Neural progenitor cell (in vitro differentiated cells): ENCODE measurements around the gene ZNF518A. TPM values are rescaled to one million over a fixed set of nuclear protein-coding genes. Genes with fewer than 3 reads are reported as not detected.

Experiments used
- DNase-seq: peaks from one replicate; pipeline ENCODE4 v3.0.0-alpha.2; 2016; ENCODE audit warnings: low spot score
- H2AFZ ChIP-seq: fragments of 200-600 bp; sonication (generic); replicated peaks from 2 replicates; pipeline ENCODE4 v1.6.1; 2016; ENCODE audit warnings: antibody characterized with exemption
- H3F3A ChIP-seq: fragments of 200-600 bp; sonication (generic); 2 replicates; pipeline ENCODE4 v1.6.1; 2016; ENCODE audit warnings: antibody characterized with exemption, low read depth
- H3K27ac ChIP-seq: fragments of 200-600 bp; sonication (generic); 2 replicates; pipeline ENCODE4 v1.5.1; 2016; ENCODE audit warnings: mild to moderate bottlenecking
- H3K27me3 ChIP-seq: fragments of 200-600 bp; sonication (generic); 2 replicates; pipeline ENCODE4 v1.6.1; 2016; ENCODE audit warnings: mild to moderate bottlenecking, moderate library complexity
- H3K36me3 ChIP-seq: fragments of 200-600 bp; sonication (generic); 2 replicates; pipeline ENCODE4 v1.5.1; 2016
- H3K4me1 ChIP-seq: fragments of 200-600 bp; sonication (generic); 2 replicates; pipeline ENCODE4 v1.6.1; 2016; ENCODE audit warnings: mixed run types
- H3K4me2 ChIP-seq: fragments of 200-600 bp; sonication (generic); 2 replicates; pipeline ENCODE4 v1.6.1; 2016
- H3K4me3 ChIP-seq: fragments of 200-600 bp; sonication (generic); 2 replicates; pipeline ENCODE4 v1.5.1; 2016
- H3K79me2 ChIP-seq: fragments of 200-600 bp; sonication (generic); 2 replicates; pipeline ENCODE4 v1.6.1; 2016; ENCODE audit warnings: low read depth
- H3K9ac ChIP-seq: fragments of 200-600 bp; sonication (generic); 2 replicates; pipeline ENCODE4 v1.6.1; 2016
- H3K9me3 ChIP-seq: fragments of 200-600 bp; sonication (generic); 2 replicates; pipeline ENCODE4 v1.5.1; 2016; ENCODE audit warnings: low read depth
- H4K20me1 ChIP-seq: fragments of 200-600 bp; sonication (generic); 2 replicates; pipeline ENCODE4 v1.6.1; 2016; ENCODE audit warnings: low read depth
- H3K27ac Mint-ChIP-seq: 3 replicates; pipeline ENCODE4 v1.8.0; 2021; ENCODE audit warnings: mixed read lengths
- H3K27me3 Mint-ChIP-seq: 2 replicates; pipeline ENCODE4 v1.8.0; 2022; ENCODE audit warnings: low read depth, mild to moderate bottlenecking, inconsistent platforms, moderate library complexity, mixed read lengths; ENCODE audit not compliant: insufficient read depth
- H3K36me3 Mint-ChIP-seq: 3 replicates; pipeline ENCODE4 v1.8.0; 2021; ENCODE audit warnings: mixed read lengths
- H3K4me1 Mint-ChIP-seq: 3 replicates; pipeline ENCODE4 v1.8.0; 2021; ENCODE audit warnings: mixed read lengths
- H3K4me3 Mint-ChIP-seq: 3 replicates; pipeline ENCODE4 v1.8.0; 2021; ENCODE audit warnings: mild to moderate bottlenecking, moderate library complexity, mixed read lengths
- H3K9me3 Mint-ChIP-seq: 3 replicates; pipeline ENCODE4 v1.8.0; 2020; ENCODE audit warnings: mixed read lengths
- CTCF ChIP-seq: fragments of 200-600 bp; sonication (generic); IDR thresholded peaks from 2 replicates; pipeline ENCODE4 v1.5.1; 2017; ENCODE audit warnings: antibody characterized with exemption, mild to moderate bottlenecking
- EZH2 ChIP-seq: fragments of 200-600 bp; sonication (generic); IDR thresholded peaks from 2 replicates; pipeline ENCODE4 v1.6.1; 2017; ENCODE audit warnings: antibody characterized with exemption, mild to moderate bottlenecking, moderate library complexity
- EZH2phosphoT487 ChIP-seq: fragments of 200-600 bp; sonication (generic); IDR thresholded peaks from 2 replicates; pipeline ENCODE4 v1.6.1; 2017; ENCODE audit warnings: antibody characterized with exemption
- total RNA-seq: library from RNA; depleted of rRNA; stranded (reverse); fragments of >200 nt; gene quantifications from 2 replicates; pipeline ENCODE4 v1.2.3, GENCODE V29; 2015; ENCODE audit warnings: low replicate concordance

ZNF518A gene
- total RNA-seq, 1 donor from 2014 or later, result 79.9 TPM

- Histone ChIP-seq H3K79me2 (peaks cover 22% of the 10 kb centered on the region), H3K4me1 (no peaks in the 10 kb centered on the region), H2AFZ (no peak overlapping the region), H3K4me3 (no peak overlapping the region), H3K9me3 (no peaks in the 10 kb centered on the region), H4K20me1 (no peaks in the 10 kb centered on the region), H3K4me2 (no peak overlapping the region), H3K27ac (no peak overlapping the region), H3K27me3 (no peaks in the 10 kb centered on the region), H3K9ac (no peak overlapping the region), H3K36me3 (peaks cover 22% of the 10 kb centered on the region), H3F3A (no peaks in the 10 kb centered on the region)
- H3K4me3 Mint-ChIP-seq, result no peak overlapping the region
- H3K27ac Mint-ChIP-seq, result no peak overlapping the region
- no peaks in the 10 kb centered on the region for H3K9me3 Mint-ChIP-seq
- TF ChIP-seq EZH2, result no peak
- no peak for TF ChIP-seq CTCF
- TF ChIP-seq EZH2phosphoT487, result no peak
- no peak for DNase-seq
- H3K27me3 Mint-ChIP-seq, result no peaks in the 10 kb centered on the region
- H3K4me1 Mint-ChIP-seq, result no peaks in the 10 kb centered on the region
- peaks cover 37% of the 10 kb centered on the region for H3K36me3 Mint-ChIP-seq
Measured at GRCh38 chr10:96152437-96152836, 22.3 kb downstream of the ZNF518A start.

GRCh38 chr10:96153070-96153469 is 23.0 kb downstream of the ZNF518A start:
- Mint-ChIP-seq H3K27ac (no peak overlapping the region), H3K36me3 (peaks cover 39% of the 10 kb centered on the region)

GRCh38 chr10:96165726-96166125 is 35.6 kb downstream of the ZNF518A start:
- H3K27ac ChIP-seq, result no peak overlapping the region
- Mint-ChIP-seq H3K27me3 (no peaks in the 10 kb centered on the region), H3K9me3 (peaks cover 23% of the 10 kb centered on the region)

More at GRCh38 chr10:96153070-96153469, 23.0 kb downstream of the ZNF518A start:
- no peak overlapping the region for H3K9ac ChIP-seq
- H3K79me2 ChIP-seq, result peaks cover 16% of the 10 kb centered on the region
- H3K36me3 ChIP-seq, result peaks cover 28% of the 10 kb centered on the region
- TF ChIP-seq EZH2phosphoT487 (no peak), EZH2 (no peak), CTCF (no peak)
- H3K4me1 ChIP-seq, result no peaks in the 10 kb centered on the region
- no peak overlapping the region for H3K27ac ChIP-seq
- no peak overlapping the region for H2AFZ ChIP-seq
- no peaks in the 10 kb centered on the region for H3K9me3 ChIP-seq
- H3K4me2 ChIP-seq, result no peak overlapping the region
- H4K20me1 ChIP-seq, result no peaks in the 10 kb centered on the region
- Mint-ChIP-seq H3K9me3 (no peaks in the 10 kb centered on the region), H3K4me3 (no peak overlapping the region), H3K27me3 (no peaks in the 10 kb centered on the region), H3K4me1 (no peaks in the 10 kb centered on the region)
- DNase-seq, result no peak
- no peaks in the 10 kb centered on the region for H3K27me3 ChIP-seq
- no peaks in the 10 kb centered on the region for H3F3A ChIP-seq
- no peak overlapping the region for H3K4me3 ChIP-seq

GRCh38 chr10:96168546-96168945 is 38.4 kb downstream of the ZNF518A start:
- Histone ChIP-seq H3F3A (no peaks in the 10 kb centered on the region), H3K4me1 (no peaks in the 10 kb centered on the region), H3K4me3 (no peak overlapping the region), H2AFZ (no peak overlapping the region), H4K20me1 (no peaks in the 10 kb centered on the region), H3K9me3 (no peaks in the 10 kb centered on the region), H3K79me2 (no peaks in the 10 kb centered on the region), H3K27me3 (no peaks in the 10 kb centered on the region), H3K36me3 (peaks cover 4% of the 10 kb centered on the region), H3K27ac (no peak overlapping the region), H3K4me2 (no peak overlapping the region), H3K9ac (no peak overlapping the region)
- H3K9me3 Mint-ChIP-seq, result peaks cover 25% of the 10 kb centered on the region
- H3K27me3 Mint-ChIP-seq, result no peaks in the 10 kb centered on the region
- peaks cover 22% of the 10 kb centered on the region for H3K36me3 Mint-ChIP-seq
- TF ChIP-seq EZH2, result no peak
- no peak for TF ChIP-seq EZH2phosphoT487
- TF ChIP-seq CTCF, result no peak
- H3K4me3 Mint-ChIP-seq, result no peak overlapping the region
- H3K27ac Mint-ChIP-seq, result no peak overlapping the region
- no peaks in the 10 kb centered on the region for H3K4me1 Mint-ChIP-seq
- no peak for DNase-seq

More at GRCh38 chr10:96165726-96166125, 35.6 kb downstream of the ZNF518A start:
- Histone ChIP-seq H3K36me3 (peaks cover 14% of the 10 kb centered on the region), H3K4me2 (no peak overlapping the region), H3K4me1 (no peaks in the 10 kb centered on the region), H3K9ac (no peak overlapping the region), H3K4me3 (no peak overlapping the region), H4K20me1 (no peaks in the 10 kb centered on the region), H3K9me3 (no peaks in the 10 kb centered on the region), H3K27me3 (no peaks in the 10 kb centered on the region), H2AFZ (no peak overlapping the region), H3K79me2 (no peaks in the 10 kb centered on the region), H3F3A (no peaks in the 10 kb centered on the region)
- no peak for DNase-seq
- H3K36me3 Mint-ChIP-seq, result peaks cover 29% of the 10 kb centered on the region
- H3K27ac Mint-ChIP-seq, result no peak overlapping the region
- no peak overlapping the region for H3K4me3 Mint-ChIP-seq
- no peaks in the 10 kb centered on the region for H3K4me1 Mint-ChIP-seq
- no peak for TF ChIP-seq EZH2phosphoT487
- no peak for TF ChIP-seq EZH2
